ENCODE data around the gene FAT1.

Gene FAT1

DNA sequence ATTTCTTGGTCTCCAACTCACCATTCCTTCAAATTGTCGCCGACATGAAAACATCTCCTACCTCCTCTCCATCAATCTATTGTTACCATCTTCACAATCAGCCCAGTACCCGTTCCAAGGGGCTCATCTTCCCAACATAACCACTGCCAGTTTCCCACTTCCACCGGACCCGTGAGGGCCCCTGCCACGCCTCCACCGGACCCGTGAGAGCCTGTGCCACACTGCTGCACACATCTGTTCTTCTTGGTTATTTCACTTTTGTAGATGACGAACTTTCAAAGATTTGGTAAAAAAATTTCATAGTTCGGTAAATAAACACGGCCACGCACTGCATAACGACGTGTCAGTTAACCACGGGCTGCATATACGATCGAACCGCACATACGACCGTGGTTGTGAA, 65.0 kb downstream of the FAT1 start:
- no peak for DNase-seq

DNA sequence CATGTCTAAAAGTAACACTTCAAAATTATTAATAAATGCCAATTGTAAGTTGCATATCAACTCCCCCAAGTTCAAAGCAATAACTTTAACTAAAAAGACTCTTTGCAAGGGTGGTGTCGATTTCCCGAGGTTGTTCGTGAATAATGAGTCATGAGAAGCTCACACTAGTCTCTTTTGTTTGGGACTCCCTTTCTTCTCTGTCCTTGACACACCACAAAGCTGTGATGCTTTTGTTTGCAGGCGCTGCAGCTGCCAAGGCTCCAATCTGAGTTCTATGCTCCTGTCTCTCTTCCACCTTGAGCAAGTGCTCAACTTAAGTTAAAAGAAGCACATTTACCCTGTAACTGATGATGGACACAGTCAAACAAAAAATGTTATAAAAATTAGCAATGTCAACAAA, 65.9 kb downstream of the FAT1 start:
- DNase-seq = peak; percentile 10

DNA sequence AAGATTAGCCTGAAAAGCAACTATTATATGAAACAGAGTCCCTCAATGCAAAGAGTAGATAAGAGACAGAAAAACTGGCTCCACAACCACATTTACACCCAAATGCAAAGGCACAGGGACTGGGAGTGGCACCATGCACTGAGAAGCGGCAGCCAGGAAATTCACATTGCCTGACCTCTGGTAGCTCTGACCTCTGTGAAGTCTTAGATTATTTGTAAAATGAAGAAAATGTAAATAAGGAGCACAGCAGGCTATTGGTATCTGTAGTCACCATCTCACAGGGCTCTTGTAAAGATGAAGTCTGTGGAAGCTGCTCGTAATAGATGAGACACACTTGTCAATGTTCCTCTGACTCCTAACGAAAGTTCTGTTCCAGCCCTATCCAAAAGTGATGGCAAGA, 69.7 kb downstream of the FAT1 start:
- no peak for DNase-seq

DNA sequence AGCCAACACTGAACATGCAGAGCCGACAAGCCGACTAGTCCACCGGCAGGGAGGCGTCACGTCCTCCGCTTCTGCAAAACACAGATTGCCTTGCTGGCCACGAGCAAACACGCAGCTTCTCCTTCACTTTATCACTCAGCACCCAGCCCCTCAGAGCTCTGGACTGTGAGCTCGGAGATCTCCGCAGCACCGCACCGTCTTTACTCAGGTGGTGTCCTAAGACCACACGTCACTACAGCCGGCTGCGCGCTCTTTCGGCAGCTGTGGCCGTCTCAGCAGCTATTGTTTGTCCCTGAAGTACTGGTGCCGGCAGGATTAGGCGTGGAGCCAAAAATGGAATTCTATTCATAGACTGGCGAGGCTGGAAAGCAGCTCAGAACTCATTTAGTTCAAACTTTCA, 72.0 kb downstream of the FAT1 start:
- DNase-seq = no peak

DNA sequence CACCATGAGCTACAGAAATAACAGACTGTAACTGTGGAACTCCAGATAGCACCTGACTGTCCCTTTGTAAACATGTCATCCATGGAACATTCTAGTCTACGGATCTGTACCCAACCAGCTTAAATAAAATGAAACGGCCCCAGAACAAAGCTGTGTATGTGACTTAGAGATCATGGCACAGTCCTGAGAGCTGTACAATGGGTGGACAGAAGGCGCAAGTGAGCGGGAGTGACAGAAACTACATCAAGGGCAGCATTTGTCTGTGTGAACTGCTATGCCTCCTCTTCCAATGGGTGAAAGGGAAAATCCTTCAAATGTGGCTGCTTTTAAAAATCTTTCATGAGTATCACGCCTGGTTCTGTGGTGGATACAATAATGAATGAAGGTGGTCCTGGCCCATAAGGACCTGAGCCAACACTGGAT, 72.5 kb downstream of the FAT1 start:
- no peak for DNase-seq

DNA sequence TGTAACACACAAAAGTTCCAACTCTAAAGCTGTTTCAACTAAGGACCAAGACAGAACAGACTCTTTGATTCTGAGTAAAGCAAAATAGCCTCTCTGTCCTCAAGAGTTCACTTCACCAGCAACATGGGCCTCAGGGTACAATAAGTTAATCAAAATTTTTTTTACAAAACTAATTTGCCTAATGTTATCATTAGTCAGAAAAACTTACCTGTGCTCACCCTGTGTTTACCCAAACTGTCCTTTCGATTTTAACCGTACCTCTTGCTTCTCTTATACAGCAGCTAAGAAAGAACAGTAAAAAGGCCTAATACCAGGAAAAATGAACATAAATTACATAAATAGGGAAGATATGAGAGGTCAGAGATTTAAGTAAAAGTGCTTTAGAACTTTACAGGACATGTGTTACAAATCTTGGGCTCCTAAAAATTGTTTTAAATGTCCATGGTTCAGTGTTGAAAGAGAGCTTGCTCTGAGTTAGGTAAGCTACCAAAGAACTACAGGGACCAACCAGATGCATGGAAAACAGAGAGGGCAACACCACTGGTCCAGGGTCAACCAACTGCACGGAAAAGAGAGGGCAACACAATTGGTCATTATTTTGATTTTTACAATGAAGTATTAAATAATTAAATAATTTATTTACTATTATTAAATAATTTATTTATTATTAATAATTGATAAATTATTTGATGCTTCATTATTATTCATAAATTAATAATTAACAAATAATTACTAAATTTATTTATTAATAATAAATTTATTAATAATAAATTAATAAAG, 73.1 kb downstream of the FAT1 start:
- no peak for DNase-seq

DNA sequence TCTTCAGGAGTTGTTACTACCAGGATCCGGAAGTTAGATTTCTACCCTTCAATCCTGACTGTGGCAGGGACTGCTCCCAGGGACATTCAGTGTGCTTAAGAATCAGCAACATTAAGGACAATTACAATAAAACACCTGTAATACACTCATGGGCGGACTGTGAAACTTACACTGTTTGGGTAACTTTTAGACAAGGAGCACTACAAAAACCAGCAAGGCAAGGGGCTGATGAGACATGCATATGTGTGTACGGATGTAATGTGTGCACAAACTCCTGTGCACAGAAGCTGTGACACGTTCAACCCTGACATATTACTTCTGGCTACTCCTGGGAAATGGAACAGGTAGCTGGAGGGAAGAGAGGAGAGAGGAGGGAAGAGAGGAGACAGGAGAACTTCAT, 75.8 kb downstream of the FAT1 start:
- no peak for DNase-seq

DNA sequence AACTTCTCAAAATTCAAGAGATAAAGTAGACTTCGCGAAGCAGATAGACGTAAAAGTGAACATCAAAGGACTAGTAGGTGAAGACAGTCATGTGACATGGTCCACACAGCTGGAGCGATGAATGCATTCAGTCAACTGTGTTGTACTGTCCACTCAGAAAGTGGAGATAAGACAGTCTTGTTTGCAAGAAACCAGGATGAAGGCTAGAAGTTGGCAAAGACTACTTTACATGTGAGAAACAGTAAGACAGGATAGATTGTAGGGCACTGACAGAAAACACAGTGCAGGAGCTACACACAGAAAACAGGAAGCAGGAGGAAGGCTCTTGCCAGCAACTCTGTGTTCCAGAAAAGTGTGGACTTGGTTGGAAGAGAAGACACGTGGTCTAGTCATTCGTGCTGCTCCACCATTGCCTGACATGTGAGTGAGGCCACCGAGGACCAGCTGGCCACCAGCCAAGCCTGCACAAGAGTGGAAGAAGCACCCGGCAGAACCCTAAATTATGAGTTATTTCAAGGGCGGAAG, 78.9 kb downstream of the FAT1 start:
- DNase-seq = no peak

DNA sequence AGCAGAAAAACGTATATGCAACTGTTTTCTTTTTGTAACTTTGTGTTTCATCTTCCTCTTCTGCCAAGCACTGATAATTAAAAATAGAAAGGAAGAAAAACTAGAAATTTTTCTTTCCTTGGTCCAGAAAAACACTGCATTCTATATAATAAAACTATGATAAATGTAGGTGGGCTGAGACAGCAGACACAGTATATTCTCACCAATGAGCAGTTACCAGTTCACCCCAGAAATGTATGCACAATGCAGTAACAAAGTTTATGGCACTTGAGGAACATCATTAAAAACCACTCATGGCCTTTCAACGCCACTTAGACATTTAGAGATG, 79.4 kb downstream of the FAT1 start:
- DNase-seq = no peak

DNA sequence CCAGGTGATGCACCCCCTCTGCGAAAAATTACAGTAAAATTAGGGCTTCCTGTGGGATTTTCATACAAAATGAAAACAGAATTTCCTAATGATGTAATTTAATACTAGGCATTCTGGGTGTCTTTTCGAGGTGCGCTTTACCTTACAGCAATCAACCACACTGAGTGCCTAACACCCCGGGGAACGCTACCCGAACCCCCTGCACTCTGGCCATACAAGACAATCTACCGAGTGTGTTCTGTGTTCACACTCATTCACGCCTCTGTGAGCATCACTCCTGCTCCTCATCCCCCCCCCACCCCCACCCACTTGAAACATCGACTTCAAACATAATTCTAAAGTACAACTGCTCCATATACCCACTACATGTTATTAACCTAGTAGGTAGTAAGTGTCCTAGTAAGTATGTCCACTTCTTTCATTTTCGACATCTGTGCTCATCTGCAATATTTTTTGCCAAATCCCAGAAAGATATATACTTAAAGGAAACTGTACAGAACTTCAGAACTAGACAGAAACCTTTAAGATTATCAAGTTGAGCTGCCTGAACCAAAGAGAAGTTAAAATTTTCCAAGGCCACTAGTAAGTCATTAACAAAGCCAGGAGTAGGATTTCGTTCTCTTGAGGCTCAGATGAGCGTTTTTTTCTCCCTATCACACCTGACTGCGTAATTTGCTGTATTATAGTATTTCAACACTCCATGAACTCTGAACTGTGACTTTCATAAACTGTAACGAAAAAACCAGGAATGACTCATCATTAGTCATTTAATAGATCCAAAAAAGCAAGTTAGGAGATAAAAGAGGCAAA, 80.0 kb downstream of the FAT1 start:
- DNase-seq = peak; percentile 28

DNA sequence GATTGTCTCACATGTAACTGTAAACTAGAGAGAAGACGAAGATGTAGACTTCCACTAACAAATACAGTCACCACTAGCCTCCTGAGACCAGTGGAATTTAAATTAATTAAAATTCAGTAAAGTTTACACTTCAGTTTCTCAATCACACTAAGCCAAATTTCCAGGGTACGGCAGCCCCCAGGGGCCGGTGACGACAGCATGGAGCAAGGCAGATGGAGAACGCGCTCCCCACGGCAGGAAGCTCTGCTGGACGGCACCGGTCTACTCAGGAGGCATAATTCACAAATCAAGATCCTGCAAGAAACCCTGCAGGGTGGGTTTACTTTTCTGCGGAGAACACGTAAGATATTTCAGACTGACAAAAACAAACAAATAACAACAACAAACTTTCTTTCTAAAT, 80.7 kb downstream of the FAT1 start:
- DNase-seq = no peak

DNA sequence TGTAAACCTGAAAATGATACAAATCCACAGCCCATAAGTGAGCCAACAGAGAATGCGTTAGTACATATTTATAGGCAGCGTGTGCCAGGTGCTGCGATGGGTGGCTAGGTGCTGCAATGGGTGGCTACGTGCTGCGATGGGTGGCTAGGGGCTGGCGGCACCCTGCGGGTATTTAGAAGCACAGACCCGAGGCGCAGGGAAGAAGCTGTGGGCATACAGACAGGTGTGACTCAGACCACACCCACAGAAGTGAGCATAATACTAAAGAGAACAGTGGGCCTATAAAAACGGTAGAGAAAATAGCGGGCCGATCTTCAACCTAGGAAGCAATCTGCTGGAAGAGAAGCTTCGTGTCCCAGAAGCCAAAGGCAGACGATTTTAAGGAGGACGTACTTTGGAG, 81.1 kb downstream of the FAT1 start:
- DNase-seq = no peak

DNA sequence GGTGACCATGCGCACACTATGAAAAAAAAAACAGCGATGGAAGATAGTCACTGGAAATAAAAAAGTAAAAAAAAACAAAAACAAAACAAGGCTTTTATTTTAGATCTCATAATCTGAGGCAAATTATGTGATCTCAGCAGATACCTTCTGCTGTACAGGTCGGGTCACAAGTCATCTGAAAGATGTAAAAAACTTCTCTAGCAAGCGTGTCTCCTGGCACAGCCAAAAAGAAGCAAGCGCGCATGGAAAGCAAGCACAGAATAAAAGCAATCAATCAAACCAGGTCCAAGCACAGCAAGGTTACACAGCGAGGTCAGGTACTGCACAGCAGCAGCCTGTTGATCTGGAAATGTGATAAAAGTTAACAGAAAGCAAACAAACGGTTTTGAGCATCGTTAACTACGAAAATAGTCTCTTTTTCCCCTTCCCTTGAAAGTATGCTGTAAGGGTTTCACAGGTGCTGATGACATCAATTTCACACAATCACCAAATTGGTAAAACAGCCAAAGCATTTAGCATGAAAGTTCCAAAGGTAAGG, 89.0 kb downstream of the FAT1 start:
- no peak for DNase-seq

DNA sequence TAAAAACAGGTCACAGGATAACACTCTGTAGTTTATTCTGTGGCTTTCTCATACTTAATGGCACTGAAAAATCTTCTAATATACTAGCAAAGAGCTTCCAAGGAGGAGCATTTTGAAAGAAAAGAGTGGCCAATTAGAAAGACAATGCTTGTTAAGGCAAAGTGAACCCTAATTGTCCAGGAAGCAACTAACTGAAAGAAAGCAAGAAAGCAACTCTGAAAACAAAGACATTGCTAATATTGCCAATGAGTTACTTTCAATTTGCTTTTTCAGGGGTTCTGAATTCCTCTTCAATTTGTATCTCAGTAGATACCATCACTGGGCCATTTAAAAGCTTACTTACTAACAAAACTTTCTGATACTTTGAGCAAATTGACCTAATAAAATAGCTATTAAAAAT, 89.8 kb downstream of the FAT1 start:
- DNase-seq = no peak

DNA sequence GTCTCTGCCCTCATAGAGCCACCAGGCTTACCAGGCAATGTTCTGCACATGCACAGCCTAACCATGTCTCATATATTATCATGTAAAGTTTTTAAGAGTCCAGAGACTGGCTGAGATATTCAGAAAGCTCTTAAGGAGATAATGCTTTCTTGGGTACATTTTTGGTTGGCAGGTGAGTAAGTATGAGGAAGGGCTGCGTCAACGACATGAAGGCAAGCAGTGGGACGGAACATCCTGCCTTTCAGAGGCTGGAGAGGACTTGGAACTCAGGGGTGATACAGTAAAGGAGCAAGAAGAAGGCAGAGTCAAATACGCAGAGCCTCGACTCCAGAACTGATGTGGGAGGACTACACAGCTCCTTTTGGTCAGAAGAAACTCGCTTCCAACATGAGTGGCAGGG, 93.5 kb downstream of the FAT1 start:
- DNase-seq = no peak

DNA sequence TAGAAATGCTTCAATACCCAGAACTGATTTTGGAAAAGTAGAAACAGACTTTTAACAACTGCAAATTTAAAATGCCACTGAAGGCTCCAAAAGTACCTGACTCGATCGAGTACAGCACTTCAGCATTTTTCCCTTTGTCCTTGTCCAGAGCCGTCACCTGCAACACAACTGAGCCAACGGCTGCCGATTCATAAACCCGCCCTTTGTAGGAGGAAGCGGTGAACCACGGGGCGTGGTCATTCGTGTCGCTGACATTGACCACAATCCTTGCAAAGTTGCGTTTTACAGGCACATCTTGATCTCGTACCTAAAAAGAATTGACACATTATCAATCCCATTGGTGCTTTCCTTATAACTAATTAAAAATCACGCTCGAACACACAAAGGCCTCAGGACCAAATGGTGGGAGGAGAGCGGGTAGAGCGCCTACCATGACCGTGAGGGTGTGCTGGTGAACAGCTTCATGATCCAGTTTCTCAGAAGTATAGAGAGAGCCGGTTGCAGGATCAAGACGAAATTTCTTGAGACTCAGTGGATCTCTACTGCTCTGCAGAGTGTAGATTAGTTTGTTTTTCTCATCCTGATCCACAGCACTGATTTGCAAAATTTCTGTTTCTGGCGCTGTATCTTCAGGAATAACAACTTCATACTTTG, 95.5 kb downstream of the FAT1 start:
- no peak for DNase-seq

DNA sequence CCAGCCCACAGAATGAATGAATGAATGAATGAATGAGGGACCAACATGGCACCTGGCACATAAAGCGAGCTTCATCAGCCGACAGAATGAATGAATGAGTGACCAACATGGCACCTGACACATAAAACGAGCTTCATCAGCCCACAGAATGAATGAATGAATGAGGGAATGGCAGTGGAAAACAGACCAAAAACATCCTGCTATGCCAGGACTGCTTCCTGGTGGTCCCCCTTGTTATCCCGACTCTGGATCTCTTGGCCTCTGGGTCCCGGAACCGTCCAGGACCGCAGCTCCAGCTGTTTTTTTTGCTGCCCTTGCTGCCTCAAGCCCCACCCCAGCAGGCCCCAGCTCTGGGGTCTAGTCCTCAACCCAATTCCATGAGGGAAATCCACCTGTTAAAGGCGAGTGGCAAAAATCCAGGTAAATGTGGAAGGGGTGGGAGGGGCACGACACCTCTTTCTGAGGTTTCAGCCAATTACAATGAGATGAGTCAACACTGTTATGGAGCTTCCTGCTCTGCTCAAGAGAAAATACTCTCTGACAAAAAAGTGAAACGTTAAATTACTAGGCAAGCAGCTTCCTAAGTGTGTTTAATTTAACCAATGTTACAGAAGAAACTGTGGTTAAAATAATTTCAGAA, 96.3 kb downstream of the FAT1 start:
- peak; percentile 39 for DNase-seq

DNA sequence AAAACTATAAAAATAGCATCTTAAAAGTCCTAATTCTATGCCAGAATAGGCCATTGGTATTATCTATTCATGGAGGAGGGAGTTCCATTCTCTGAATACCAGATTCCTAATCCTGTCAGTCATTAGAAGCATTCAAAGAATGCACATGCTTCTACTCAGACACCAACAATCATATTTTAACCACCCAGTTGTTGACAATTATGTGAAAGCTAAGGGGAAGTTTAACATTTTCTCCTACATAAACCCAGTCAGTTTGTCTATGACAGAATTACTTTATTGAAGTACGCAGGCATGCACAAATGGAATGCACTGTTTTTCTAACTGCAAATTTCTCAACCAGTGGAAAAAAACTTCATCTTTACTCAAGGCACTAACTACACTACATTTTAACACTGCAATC, 98.7 kb downstream of the FAT1 start:
- DNase-seq = peak; percentile 94

DNA sequence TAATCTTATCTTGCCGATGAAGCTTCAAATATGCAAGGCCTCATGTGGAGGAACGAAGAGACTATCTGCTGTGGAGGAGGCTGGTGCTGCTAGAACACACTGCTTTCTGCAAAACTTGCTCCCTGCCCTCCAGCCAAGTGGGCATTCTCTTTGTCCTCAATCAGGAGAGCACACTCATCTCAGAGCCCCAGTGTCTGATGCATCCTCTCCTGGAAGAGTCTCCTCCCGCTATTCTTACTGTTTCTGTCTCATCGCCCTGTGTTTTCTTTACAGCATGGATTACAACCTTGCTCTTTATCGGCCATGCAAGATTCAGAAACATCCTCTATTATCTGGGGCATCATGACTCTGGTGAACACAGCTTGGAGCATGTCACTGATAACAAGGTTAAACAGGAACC, 100.1 kb downstream of the FAT1 start:
- no peak for DNase-seq

DNA sequence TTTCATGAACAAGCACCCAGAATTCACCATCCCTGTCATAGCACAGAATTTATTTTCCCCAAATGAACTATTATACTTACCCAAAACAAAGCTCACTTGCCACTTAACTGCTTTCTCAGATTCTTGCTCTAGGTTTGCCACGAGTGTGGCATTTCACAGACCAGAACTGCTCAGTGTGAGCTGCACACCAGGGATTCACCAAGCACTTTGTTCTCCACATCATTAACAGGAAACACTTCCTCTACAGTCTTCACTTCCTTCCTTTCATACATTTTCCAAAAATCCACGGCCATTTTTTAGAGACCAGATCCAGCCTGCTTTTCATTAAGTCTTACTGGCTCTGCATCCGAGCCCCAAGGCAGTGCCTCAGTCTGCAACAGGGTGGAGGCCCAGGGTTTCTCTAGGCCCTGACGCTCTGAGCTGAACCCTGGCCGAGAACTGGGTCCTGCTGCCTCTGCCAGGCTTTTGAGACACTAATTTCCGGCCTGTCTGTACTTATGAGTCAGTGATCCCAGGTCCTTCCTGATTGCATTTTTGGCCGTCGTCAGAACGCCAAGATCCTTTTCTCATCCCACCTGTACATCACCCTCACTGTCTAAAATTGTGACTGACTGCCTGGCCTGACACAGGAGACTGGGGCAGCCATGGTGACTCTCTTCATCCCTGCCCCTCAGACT, 100.7 kb downstream of the FAT1 start:
- DNase-seq = peak; percentile 70

DNA sequence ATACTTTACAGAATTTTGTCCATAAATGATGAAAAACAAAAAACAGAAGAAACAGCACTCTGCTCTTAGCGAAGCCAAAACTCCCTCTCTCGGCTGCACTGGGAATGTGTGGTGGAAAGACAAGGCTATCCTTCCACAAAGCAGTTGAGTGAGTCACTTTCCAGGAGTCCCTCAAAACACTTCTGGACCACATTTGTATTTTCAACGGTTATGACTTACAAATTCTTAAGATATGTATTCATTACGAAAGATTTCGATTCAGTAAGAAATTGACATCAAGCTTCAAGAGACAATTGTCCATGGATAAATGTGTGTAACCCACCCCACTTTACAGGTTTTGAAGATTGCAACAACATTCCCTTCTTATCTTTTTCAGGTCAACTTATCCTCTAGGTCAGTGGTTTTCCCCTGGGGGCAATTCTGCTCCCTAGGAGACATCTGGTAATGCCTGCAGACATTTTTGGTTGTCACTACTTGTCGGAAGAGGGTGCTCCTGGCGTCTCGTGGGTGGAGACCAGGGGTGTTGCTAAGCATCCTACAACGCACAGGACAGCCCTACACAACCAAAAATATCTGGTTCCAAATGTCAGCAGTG, 101.6 kb downstream of the FAT1 start:
- peak; percentile 91 for DNase-seq

DNA sequence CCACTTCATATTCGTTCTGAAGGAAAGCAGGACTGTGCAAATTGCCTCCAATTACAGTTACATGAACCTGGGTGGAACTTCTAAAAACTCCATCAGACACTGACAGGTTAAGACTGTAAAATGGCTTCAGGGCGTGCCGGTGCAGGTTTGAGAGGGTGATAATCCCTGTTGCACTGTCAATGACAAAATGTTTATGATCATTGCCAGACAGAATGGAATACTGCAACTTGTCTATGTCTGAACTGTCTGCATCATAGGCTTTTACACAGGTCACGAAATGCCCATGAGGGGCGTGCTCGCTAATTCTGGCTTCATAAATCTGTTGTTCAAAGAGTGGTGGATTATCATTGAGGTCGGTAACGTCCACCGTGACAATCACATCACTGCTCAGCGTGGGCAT, 104.6 kb downstream of the FAT1 start:
- no peak for DNase-seq

All from fibroblast of skin of abdomen (primary cell).